ENCODE results near the gene NAV2. TPM values are rescaled to one million over a fixed set of nuclear protein-coding genes. Genes with fewer than 3 reads are reported as not detected.

NAV2 gene
- total RNA-seq, 1 experiment from 2014 or later, result 22.7 TPM

DNA sequence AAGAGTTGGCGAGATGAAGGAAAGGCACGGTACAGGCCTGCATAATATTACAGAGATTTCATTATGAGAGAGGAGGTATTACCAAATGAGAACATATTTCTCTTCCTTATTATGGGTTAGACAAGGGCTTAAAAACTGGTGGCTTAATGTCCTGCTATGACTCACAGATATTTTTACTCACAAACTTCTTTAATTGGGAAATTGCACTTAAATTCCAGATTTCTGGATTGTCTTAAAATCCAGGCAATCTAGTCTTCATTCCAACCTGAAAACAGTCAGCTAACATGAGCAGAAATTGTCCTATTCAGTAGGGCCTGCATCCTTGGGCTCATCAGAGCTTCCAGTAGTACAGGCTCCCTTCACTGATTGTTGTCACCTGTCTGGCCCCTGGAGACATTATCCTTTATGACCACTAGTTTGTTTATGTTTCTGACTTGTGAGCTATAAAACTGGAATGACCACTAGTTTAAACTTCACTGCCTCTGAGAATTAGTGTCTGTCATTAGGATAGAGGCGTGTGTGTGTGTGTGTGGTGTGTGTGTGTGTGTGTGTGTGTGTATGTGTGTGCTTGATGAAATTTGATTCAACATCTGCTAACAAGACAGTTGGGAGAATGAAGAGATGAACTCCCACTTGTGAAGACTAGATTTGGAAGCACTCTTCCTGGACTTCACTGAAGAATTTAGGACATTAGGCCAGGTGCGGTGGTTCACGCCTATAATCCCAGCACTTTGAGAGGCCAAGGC lies 422.5 kb downstream of the NAV2 start:
- ChIA-PET CTCF (interaction anchor here (0.6 kb wide), 1 partner anchor 220 kb away, joined by 4 read pairs; no protein-coding TSS in a partner anchor), POLR2A (interaction anchor here (0.5 kb wide), 1 partner anchor 340 kb away, joined by 8 read pairs; no protein-coding TSS in a partner anchor)
- no peaks in the 10 kb centered on the region for H3K4me1 ChIP-seq (ENCODE audit: control insufficient read depth, insufficient read depth, low read length)
- H3K4me3 ChIP-seq (ENCODE audit: low read depth in 2 of 2, low read length in 2 of 2), result no peak overlapping the region
- ATAC-seq (no peak), DNase-seq (ENCODE audit: low read depth, low spot score) (no peak)
- H3K27ac ChIP-seq (ENCODE audit: low read length), result no peak overlapping the region
- H3K36me3 ChIP-seq (ENCODE audit: control insufficient read depth, insufficient read depth, low read length), result no peaks in the 10 kb centered on the region
- intact Hi-C loops (cut with micrococcal nuclease; ENCODE audit: unreplicated experiment), result loop anchor here (10.0 kb wide), 1 partner anchor 580 kb away; no protein-coding TSS in a partner anchor
- peaks cover 4% of the 10 kb centered on the region; the same call in 1 of the 2 replicates for H3K27me3 ChIP-seq (ENCODE audit: control insufficient read depth, insufficient read depth, low read length)
- no TSS peak for BruUV-seq (replicated peaks)
- no peaks in the 10 kb centered on the region for H3K9me3 ChIP-seq (ENCODE audit: control insufficient read depth, insufficient read depth, low read depth, low read length)
- TF ChIP-seq POLR2AphosphoS5 (IDR thresholded peaks at IDR 0.05; ENCODE audit: low read depth, low read length) (no peak), SIN3A (IDR thresholded peaks at IDR 0.05; ENCODE audit: borderline replicate concordance, insufficient read depth, low read depth, low read length) (no peak), TCF7L2 (IDR thresholded peaks at IDR 0.05; ENCODE audit: low read depth, low read length) (no peak)
- TF ChIP-seq, protein P1, sequence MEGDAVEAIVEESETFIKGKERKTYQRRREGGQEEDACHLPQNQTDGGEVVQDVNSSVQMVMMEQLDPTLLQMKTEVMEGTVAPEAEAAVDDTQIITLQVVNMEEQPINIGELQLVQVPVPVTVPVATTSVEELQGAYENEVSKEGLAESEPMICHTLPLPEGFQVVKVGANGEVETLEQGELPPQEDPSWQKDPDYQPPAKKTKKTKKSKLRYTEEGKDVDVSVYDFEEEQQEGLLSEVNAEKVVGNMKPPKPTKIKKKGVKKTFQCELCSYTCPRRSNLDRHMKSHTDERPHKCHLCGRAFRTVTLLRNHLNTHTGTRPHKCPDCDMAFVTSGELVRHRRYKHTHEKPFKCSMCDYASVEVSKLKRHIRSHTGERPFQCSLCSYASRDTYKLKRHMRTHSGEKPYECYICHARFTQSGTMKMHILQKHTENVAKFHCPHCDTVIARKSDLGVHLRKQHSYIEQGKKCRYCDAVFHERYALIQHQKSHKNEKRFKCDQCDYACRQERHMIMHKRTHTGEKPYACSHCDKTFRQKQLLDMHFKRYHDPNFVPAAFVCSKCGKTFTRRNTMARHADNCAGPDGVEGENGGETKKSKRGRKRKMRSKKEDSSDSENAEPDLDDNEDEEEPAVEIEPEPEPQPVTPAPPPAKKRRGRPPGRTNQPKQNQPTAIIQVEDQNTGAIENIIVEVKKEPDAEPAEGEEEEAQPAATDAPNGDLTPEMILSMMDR (IDR thresholded peaks at IDR 0.05), result no peak
- TF ChIP-seq, protein P2, sequence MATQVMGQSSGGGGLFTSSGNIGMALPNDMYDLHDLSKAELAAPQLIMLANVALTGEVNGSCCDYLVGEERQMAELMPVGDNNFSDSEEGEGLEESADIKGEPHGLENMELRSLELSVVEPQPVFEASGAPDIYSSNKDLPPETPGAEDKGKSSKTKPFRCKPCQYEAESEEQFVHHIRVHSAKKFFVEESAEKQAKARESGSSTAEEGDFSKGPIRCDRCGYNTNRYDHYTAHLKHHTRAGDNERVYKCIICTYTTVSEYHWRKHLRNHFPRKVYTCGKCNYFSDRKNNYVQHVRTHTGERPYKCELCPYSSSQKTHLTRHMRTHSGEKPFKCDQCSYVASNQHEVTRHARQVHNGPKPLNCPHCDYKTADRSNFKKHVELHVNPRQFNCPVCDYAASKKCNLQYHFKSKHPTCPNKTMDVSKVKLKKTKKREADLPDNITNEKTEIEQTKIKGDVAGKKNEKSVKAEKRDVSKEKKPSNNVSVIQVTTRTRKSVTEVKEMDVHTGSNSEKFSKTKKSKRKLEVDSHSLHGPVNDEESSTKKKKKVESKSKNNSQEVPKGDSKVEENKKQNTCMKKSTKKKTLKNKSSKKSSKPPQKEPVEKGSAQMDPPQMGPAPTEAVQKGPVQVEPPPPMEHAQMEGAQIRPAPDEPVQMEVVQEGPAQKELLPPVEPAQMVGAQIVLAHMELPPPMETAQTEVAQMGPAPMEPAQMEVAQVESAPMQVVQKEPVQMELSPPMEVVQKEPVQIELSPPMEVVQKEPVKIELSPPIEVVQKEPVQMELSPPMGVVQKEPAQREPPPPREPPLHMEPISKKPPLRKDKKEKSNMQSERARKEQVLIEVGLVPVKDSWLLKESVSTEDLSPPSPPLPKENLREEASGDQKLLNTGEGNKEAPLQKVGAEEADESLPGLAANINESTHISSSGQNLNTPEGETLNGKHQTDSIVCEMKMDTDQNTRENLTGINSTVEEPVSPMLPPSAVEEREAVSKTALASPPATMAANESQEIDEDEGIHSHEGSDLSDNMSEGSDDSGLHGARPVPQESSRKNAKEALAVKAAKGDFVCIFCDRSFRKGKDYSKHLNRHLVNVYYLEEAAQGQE (IDR thresholded peaks at IDR 0.05; ENCODE audit: insufficient read depth in 1 of 2, low read depth in 2 of 2, low read length in 1 of 2), result no peak
- in situ Hi-C loops (cut with HindIII; ENCODE audit: low pct_unique_long_range_greater_than_20kb, low sequenced_read_pairs), result no loop called here

DNA sequence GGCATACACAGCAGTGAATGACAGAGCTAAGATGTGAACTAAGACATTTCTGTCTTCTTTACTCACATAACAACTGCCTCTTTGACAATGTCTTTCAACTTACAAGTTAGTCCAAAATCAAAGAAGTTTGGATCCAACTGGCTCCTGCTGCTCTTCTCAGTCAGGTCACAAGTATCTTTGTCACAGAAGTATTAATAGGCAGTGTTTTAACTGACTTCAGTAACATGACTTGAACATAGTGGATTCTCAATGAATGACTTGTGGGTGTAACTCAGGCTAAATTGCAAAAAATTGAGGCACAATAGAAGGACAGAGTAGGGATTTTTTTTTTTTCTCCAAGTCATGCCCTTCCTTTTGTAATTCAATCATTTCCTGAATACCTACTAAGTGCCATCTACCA lies 425.0 kb downstream of the NAV2 start:
- no peaks in the 10 kb centered on the region for H3K4me1 ChIP-seq (ENCODE audit: control insufficient read depth, insufficient read depth, low read length)
- no peak overlapping the region for H3K4me3 ChIP-seq (ENCODE audit: low read depth in 2 of 2, low read length in 2 of 2)
- intact Hi-C loops (cut with micrococcal nuclease; ENCODE audit: unreplicated experiment), result loop anchor here (10.0 kb wide), 1 partner anchor 583 kb away; no protein-coding TSS in a partner anchor
- POLR2A ChIA-PET, result no interaction called here
- TF ChIP-seq SIN3A (IDR thresholded peaks at IDR 0.05; ENCODE audit: borderline replicate concordance, insufficient read depth, low read depth, low read length) (no peak), POLR2AphosphoS5 (IDR thresholded peaks at IDR 0.05; ENCODE audit: low read depth, low read length) (no peak), TCF7L2 (IDR thresholded peaks at IDR 0.05; ENCODE audit: low read depth, low read length) (no peak)
- TF ChIP-seq, protein P2 (IDR thresholded peaks at IDR 0.05; ENCODE audit: insufficient read depth in 1 of 2, low read depth in 2 of 2, low read length in 1 of 2), result no peak
- TF ChIP-seq, protein P1 (IDR thresholded peaks at IDR 0.05), result no peak
- H3K36me3 ChIP-seq (ENCODE audit: control insufficient read depth, insufficient read depth, low read length), result no peaks in the 10 kb centered on the region
- CTCF ChIA-PET, result interaction anchor here (0.7 kb wide), 1 partner anchor 197 kb away, joined by 3 read pairs; no protein-coding TSS in a partner anchor
- H3K27me3 ChIP-seq (ENCODE audit: control insufficient read depth, insufficient read depth, low read length), result peaks cover 4% of the 10 kb centered on the region; the same call in 1 of the 2 replicates
- no TSS peak for BruUV-seq (replicated peaks)
- no peaks in the 10 kb centered on the region for H3K9me3 ChIP-seq (ENCODE audit: control insufficient read depth, insufficient read depth, low read depth, low read length)
- no peak for DNase-seq (ENCODE audit: low read depth, low spot score)
- in situ Hi-C loops (cut with HindIII; ENCODE audit: low pct_unique_long_range_greater_than_20kb, low sequenced_read_pairs), result no loop called here
- H3K27ac ChIP-seq (ENCODE audit: low read length), result no peak overlapping the region
- no peak for ATAC-seq
